Lower leg skin (tissue), 4 donors: ENCODE data around the gene RBCK1. TPM values are rescaled to one million over a fixed set of nuclear protein-coding genes. Genes with fewer than 3 reads are reported as not detected.

Experiments
- DNase-seq, 2 donors: peaks; one replicate each; pipeline ENCODE4 v3.0.0-alpha.2; 2019; ENCODE audit warnings: low spot score in 2 of 2
- H3K4me3 ChIP-seq: fragments of 200-600 bp; sonication (generic); 2 replicates; pipeline ENCODE4 v1.5.1; 2017; ENCODE audit warnings: mild to moderate bottlenecking, low read depth; ENCODE audit not compliant: poor library complexity, severe bottlenecking
- POLR2A ChIP-seq, 2 donors: fragments of 450-650 bp; IDR thresholded peaks; one replicate each; pipeline ENCODE4 v1.6.1; 2016 to 2017; ENCODE audit warnings: antibody characterized with exemption in 2 of 2, mild to moderate bottlenecking in 1 of 2, moderate library complexity in 1 of 2
- WGBS, 2 donors: methylation state at CpG; one replicate each; pipeline ENCODE4 v1.1.5; 2018; 5-methylcytosine and 5-hydroxymethylcytosine counted together
- intact Hi-C: fragments of 100-400 bp; cut with DNase I; formaldehyde crosslinking; loops from one replicate; pipeline ENCODE4 v1.15.0; 2023; ENCODE audit warnings: low total_unique reads
- total RNA-seq, 4 donors: library from RNA; depleted of rRNA; stranded (reverse); fragments of >200 nt; gene quantifications; one replicate each; pipeline ENCODE4 v1.1.0, GENCODE V29; 2016
- TF ChIP-seq, protein P1 (sequence below), 3 donors: fragments of 450-650 bp; IDR thresholded peaks; one replicate each; pipeline ENCODE4 v1.5.1; 2016; ENCODE audit warnings: antibody characterized with exemption in 3 of 3, mild to moderate bottlenecking in 3 of 3, moderate library complexity in 2 of 3

Gene RBCK1
- total RNA-seq, 4 donors from 2014 or later = 65.2 to 90.1 (median 77.1) TPM

- 10 to 12% methylated on average over 36 to 46 of the region's 60 CpGs for WGBS, 2 donors
- peak overlapping the region; percentile 90 for H3K4me3 ChIP-seq
- DNase-seq = peak; percentile 22 to 92
- no peak for TF ChIP-seq POLR2A (IDR thresholded peaks at IDR 0.05)
- TF ChIP-seq, protein P1, sequence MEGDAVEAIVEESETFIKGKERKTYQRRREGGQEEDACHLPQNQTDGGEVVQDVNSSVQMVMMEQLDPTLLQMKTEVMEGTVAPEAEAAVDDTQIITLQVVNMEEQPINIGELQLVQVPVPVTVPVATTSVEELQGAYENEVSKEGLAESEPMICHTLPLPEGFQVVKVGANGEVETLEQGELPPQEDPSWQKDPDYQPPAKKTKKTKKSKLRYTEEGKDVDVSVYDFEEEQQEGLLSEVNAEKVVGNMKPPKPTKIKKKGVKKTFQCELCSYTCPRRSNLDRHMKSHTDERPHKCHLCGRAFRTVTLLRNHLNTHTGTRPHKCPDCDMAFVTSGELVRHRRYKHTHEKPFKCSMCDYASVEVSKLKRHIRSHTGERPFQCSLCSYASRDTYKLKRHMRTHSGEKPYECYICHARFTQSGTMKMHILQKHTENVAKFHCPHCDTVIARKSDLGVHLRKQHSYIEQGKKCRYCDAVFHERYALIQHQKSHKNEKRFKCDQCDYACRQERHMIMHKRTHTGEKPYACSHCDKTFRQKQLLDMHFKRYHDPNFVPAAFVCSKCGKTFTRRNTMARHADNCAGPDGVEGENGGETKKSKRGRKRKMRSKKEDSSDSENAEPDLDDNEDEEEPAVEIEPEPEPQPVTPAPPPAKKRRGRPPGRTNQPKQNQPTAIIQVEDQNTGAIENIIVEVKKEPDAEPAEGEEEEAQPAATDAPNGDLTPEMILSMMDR (IDR thresholded peaks at IDR 0.05) = no peak
- intact Hi-C loops = no loop called here
Measured at GRCh38 chr20:461254-462198, 53.4 kb downstream of the RBCK1 start.

- TF ChIP-seq, protein P1 (IDR thresholded peaks at IDR 0.05) = no peak
- TF ChIP-seq POLR2A (IDR thresholded peaks at IDR 0.05) = no peak
- intact Hi-C loops = no loop called here
- WGBS, 2 donors = 1 to 2% methylated on average over 36 to 39 of the region's 80 CpGs
- H3K4me3 ChIP-seq = peak within 1 kb of the TSS; percentile 90
- peak; percentile 80 to 94 for DNase-seq
Measured at GRCh38 chr20:462199-462991, 54.3 kb downstream of the RBCK1 start, which contains the start of gene TBC1D20. Gene TBC1D20, minus strand, starts transcription at chr20:462533. Its CDS starts 128 bp downstream, at chr20:462405.

DNA sequence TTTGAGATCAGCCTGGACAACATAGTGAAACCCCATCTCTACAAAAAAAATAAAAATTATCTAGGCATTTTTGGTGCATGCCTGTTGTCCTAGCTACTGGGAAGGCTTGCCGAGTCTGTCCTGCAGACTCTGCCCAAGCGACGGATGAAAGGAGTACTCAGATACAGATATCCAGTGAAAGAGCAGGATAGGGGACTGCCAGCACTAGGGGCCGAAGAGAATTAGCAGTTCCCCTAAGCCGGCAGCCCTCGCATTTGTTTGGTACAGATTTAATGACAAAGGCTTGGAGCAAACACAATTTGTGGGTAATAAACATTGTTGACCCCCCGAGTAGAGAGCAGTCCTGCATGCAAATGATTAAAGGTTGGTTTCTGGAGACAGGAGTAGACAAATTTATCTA is 59.7 kb downstream of the RBCK1 start:
- no peak overlapping the region for H3K4me3 ChIP-seq
- WGBS, 2 donors = 84 to 89% methylated on average over 7 of the region's 7 CpGs
- intact Hi-C loops = no loop called here
- TF ChIP-seq, protein P1 (IDR thresholded peaks at IDR 0.05) = no peak
- no peak for TF ChIP-seq POLR2A (IDR thresholded peaks at IDR 0.05)
- DNase-seq = no peak

DNA sequence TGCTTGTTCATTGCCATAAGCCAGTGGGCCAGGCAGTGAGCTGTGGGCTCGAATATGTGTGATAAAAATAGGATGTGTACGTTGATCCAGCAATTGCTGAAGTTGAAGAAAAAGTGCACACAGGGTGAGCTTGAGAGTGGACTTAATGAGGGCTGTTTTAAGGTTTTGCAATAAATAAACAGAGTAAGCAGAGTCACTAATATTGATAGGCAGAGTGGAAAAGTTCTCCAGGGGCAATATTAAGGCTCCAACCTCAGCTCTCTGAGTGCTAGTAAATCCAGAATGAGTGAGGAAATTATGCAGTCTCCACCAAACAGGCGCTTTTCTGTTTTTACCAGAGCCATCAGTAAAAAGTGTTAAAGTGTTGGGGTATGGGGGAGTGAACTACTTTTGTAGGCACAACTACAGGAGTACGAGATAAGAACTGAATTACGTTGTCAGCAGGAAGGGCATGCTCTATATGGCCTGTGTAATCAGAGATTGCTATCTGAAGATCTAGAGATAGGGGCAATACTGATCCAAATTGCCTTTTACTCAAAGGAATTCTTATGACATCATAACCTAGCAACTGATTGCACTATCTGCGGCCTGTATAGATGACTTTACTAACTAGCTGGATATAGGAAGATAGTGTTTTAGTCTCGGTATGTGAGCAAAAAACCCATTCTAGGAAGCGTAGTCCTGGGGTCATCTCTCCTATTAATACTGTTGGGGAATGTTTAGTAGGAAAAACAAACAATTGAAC is 61.8 kb downstream of the RBCK1 start:
- intact Hi-C loops = no loop called here
- WGBS, 2 donors = 82 to 84% methylated on average over 8 of the region's 8 CpGs

More for the DNA sequence above, 61.8 kb downstream of the RBCK1 start:
- no peak overlapping the region for H3K4me3 ChIP-seq
- TF ChIP-seq POLR2A (IDR thresholded peaks at IDR 0.05) = no peak
- TF ChIP-seq, protein P1 (IDR thresholded peaks at IDR 0.05) = no peak
- no peak for DNase-seq
